ENCODE data around the gene CST5.

GRCh38 chr20:23928353-23928752, 48.8 kb upstream of the CST5 start:
- TF ChIP-seq POLR2A (IDR thresholded peaks at IDR 0.05) = no peak
- TF ChIP-seq EP300 (IDR thresholded peaks at IDR 0.05) = no peak
- no peak for TF ChIP-seq CTCF (IDR thresholded peaks at IDR 0.05)
